Activated CD8-positive, alpha-beta memory T cell treated with anti-CD3 and anti-CD28 coated beads, Interleukin-2, amount 50 U/mL, for 24 hours (primary cell): ENCODE data around the gene MFRP.
A peak's percentile ranks its signal among the peaks of the same experiment; 100 is the strongest.

Experiments used
- DNase-seq: peaks from one replicate; pipeline ENCODE4 v3.0.0-alpha.2; 2020; ENCODE audit errors: extremely low read depth

The MFRP gene

DNA sequence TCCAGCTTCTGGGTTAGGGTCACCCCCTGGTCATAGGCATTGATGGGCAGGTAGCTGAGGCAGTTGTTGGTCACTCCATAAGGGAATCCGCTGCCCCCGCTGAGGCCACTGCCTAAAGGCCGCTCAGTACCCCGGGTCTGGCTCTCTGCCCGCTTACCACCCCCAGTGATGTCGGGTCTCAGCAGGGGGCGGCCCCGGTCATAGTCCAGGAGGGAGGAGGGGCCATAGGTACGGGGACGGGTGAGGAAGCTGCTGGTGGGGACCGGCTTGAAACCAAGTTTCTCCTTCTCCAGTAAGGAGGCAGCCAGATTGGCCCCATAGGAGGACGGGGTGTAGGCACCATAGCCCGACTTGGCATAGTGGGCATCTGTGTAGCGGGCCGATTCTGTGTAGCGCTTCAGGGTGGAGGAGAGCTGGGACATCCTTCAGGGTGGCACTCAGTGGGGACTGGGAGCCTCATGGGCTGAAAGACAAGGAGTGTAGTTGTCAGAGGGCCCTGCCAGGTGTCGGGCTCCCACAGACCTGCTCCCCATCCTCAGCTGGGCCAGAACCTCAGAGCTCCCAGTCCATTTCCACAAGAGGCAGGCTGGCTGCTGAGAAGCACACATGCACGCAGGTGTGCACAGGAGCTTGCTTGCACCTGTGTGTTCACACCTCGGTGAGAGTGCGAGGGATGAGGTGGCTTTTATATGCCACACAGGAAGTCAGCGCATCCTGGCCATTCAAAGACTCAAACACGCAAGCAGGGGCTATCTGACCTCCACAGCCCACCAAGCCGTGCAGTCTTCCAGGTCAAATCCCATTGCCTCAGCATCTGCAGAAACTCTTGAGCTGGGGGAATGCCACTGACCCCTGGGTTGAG, 26.8 kb upstream of the MFRP start:
- DNase-seq, result no peak

DNA sequence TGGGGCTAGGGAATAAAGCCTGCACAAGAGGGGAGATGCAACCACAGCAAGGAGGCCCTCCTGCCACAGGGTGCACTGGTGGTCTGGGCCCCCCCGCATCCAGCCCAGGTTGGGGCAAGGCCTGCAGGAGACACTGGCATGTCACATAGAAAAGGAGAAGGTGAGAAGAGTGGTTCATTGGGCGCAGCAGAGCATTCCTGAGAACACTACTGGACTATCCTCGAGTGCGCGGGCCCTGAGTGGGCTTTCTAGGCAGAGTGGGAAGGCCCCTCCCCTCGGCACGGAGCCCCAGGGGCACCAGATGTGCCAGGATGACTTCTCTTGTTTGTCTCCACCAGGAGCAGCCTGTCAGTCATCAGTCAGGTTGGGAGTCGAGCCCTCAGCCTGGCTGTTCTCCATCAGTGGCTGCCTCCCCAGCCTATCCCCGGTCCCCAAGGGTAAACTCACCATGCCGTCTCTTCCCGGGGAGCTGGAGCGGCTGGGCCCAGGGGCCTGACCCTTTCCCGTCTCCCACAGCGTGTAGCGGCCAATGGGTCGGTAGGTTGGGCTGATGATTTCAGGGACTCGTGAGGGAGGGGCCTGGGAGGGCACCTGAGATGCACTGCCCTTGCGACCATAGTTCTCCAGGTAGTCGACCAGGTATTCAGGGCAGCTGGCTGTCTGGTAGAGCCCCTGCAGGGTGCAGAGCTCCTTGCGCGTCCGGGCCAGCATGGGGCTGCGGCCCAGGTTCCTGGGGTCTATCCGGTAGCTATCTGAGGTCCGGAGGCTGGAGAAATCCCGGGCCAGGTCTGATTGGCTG, 26.0 kb upstream of the MFRP start:
- DNase-seq, result no peak

DNA sequence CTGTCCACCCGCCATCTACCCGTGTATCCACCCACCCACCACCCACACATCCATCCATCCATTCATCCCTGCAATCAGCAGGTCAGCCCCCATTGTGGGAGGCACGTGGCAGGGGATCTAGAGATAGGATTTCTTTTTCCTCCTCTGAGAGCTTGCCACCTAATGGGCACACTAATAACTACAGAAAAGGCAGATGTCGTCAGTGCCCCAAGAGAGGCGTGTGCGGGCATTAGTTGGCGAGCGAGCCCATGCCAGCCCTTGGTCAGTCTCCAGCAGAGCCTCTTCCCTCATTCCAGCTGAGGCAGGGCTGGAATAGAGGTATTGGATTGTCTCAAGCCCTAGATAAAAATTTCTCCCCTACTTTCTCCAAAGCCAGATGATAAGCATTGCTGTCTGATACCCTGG, 25.3 kb upstream of the MFRP start:
- DNase-seq, result no peak

DNA sequence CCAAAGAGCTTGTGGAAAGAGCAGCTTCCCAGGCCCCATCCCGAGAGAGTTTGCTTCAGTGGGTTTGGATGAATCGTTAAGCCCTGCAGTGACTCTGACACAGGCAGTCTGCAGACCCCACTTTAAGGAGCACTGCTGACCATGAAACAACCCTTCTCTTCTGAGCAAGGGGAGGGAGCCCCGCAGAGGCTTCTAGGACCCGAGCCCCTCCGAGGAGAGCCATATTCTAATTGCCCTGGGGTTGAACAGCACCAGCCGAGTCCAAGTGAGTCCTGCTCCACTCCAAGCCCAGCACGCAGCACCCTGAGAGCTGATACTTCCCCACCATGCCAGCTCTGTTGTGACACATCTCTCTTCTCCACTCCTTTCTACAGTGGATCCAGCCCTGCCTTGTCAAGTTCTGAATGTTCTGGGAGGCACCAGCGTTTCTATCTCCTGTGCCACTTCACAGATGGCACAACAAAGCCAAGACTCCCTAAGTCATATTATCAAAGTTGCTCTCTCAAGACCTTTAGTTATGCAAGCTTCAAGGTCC, 24.6 kb upstream of the MFRP start:
- no peak for DNase-seq

DNA sequence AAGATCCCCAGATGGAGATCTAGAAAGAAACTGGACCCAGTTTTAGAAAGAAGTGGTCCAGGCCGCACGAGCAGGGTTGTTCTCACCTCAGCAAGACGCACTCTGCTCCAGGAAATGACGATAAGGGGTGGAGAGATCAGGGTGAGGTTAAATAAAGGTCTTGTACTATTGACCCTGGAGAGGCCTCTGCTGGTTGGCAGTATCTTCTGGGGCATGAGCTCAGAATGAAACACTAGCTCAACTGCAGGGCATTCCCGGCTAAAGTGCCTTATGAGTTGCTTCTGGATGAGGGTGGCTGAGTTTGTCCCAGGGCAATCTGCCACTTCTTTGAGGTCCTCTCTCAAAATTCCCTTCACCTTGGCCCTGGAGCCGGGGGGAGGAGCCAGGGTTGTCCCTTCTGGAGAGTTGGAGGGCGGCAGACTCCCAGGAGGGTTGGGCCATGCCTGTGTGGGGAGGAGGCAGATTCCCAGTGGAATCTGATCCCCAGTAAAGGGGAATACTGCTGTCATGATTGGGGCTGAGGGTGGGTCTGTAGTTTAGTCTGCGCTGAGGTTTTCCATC, 24.1 kb upstream of the MFRP start:
- no peak for DNase-seq

DNA sequence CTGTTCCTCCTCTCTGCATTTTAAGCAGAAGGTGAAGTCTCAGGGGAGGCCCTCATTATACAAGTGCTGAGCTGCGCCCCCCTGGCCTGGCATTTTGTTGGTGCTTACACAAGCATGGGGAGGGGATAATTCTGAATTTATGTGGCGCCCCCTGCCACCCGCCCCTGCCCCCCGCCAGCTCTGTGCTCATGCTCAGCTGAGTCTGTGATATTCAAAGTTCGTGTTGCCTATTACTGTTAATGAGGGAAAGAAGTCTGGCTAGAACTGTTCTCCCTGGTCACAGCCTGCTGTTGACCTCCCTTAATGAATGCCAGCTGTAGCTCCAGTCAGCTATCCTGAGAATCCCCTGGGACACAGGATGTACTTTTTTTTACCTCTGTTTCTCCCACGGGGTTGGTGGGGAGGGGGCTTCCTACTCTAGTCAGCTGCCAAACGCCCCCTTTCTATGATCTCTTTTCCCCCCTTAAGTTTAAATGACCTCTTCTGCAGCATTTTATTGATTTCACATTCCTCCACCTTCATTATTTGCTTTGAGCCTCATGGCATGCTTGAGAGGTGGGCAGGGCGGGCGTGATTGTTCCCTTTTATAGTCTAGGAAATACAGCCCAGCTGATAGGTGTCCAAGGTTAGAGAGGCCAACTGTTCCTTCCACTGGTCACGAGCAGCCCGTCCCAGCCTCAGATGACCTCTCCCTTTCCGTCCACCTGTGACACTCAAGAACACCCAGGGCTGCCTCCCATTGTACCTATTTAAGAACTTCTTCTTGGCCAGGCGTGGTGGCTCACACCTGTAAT, 22.8 kb upstream of the MFRP start:
- no peak for DNase-seq

DNA sequence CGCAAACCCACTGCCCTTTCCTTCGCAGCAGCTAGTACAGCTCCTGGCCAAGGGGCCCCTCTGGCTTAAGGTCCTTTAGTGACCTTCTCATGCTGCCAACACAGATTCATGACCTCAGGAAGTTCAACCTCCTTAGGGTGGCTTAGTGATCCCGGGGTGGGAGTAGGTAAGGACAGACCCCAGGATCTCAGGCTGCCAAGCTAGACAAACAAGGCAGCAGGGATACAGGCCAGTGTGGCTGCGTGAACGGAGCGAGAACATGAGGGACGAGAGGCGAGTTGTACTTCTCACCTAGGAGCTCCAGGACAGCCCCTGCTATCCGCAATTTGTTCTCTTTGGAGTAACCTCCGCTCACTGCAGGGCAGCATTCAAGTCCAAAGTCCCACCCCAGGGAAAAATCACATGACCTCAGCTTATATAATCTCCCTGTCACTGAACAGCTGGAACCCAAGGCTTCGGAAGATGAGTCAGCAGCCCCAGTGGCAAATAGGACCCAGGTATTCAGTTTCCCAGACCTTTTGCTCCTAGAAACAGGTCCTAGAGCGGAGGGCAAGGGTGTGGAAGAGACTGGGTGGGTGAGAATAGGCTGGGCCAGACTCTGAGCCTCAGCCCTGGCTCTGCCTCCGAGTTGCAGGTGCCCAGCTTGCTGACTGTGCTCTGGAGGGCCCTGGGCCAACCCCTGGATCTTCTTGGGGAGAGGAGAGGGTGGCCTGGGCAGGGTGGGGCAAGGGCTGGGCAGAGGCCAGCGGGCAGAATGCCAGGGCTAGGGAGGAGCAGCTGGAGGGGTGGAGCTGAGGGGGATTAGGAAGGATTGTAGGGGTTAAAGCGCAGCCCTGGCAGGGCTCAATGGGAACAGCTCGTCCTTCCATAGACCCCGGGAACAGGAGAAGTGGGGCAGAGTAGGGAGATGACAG, 21.9 kb upstream of the MFRP start:
- no peak for DNase-seq

DNA sequence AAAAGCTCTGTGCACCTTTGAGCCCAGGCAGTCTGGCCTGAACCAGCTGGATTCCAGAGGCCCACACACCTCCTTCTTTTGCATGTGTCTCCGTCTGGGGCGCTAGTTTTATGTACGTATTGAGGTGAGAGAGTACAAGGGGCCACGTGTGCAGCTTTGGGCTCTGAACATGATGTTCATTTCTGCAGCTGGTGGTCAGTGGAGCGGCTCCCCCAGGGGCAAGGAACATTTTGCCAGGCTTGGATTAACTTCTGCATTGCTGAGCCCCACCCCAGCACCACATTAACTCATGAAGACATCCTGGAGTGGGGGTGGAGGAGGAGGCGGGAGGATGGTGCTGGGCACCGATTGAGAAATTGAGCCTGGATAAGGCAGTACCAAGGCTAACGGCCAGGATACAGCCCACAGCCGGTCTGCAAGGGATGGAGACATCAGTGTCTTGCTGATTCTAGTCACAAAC, 21.2 kb upstream of the MFRP start:
- no peak for DNase-seq

DNA sequence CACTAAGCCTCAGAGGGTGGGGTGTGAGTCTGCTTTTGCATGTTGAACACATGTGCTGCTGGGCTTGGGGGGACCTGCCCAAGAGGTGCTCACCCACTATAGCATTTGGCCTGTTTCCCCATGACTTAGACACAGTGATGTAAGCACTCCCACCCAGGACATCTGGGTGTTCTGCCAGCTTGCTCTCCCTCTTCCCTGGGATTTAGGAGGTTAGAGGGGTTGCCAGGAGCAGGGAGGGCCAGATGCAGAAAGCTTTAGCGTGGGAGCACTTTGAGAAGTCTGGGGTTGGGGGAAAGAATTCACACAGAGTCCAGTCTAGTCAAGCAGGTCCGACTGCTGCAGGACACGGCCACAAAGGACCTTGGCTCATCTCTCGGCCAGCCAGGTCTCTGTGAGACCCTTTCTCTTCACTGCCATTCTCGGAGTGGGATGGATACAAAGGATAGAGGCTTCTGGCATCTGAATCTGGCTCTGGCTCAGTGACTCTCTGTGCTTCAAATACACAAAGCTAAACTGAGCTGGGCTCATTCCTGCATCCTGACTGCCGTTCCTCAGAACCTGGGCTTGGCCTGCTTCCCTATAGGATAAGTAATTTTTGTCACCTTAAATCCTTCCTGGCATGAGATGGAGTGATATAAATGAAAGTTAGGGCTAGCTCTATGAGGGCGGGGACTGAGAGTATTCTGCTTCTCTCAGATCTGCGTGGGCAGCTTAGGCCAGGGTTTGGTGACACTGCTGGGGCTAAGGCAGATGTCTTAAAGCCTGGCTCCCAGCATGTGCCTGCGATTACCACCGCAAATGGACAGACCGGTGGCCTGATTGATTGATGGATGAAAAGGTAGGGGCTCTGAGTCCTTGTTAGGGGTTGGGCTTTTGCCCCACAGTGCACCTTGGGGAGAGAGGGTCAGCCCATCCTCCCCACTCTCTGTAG, 20.4 kb upstream of the MFRP start:
- DNase-seq, result no peak

DNA sequence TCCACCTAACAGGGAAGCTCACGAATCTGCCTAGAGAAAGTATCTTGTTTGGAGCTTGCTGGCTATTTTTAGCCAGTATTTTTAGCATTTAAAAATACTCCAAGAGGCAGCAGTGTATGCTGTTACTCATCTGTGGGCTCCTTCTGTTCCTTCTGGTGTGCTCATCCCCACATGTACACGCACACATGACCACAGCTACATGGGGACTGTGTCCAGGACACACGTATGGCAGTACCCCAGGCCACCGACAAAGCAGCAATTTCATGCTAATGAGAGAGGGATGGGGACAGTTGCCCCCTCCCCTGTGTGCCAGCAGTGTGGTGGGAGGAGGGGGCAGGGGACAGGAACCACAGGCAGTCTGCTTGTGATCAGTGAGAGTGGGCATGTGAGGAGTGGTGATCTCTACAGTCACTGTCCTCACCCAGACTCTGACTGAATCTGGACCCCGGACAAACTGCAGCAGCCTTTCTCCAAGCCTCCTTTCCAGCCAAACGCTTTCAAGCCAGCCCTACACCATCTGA, 18.6 kb upstream of the MFRP start:
- no peak for DNase-seq

DNA sequence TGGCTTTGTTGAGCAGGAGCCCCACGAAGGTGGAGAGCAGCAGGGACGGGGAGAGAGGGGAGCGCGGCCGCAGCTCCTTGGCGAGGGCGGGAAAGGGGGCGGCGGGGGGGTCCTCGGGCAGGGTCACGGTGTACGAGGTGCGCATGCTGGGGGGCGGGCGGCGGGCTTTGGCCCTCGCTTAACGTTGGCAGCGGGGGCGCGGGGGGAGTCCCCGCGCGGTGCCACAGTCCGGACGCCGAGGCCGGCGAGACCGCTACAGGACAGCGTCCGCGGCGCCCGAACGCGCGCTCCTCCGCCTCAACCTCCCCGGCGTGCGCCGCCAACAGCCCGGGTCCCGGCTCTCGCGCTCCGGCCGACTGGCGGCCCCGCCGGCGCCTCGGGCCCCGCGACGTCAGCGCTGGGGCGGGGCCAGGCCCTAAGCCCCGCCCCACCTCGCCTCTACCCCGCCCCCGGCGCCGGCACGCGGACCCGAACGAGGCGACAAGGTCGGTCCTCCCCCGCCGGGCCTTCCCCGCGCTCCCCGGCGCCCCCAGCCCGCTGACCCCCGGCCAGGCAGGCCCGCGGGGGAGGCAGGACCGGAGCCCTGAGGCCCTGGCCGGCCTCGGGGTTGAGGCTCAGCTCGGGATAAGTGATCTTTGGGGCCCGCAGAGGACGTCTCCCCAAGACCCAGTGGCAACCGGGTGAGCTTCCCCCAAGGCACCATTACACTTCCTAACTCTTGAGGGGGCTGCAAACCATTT, 17.5 kb upstream of the MFRP start:
- DNase-seq, result no peak

DNA sequence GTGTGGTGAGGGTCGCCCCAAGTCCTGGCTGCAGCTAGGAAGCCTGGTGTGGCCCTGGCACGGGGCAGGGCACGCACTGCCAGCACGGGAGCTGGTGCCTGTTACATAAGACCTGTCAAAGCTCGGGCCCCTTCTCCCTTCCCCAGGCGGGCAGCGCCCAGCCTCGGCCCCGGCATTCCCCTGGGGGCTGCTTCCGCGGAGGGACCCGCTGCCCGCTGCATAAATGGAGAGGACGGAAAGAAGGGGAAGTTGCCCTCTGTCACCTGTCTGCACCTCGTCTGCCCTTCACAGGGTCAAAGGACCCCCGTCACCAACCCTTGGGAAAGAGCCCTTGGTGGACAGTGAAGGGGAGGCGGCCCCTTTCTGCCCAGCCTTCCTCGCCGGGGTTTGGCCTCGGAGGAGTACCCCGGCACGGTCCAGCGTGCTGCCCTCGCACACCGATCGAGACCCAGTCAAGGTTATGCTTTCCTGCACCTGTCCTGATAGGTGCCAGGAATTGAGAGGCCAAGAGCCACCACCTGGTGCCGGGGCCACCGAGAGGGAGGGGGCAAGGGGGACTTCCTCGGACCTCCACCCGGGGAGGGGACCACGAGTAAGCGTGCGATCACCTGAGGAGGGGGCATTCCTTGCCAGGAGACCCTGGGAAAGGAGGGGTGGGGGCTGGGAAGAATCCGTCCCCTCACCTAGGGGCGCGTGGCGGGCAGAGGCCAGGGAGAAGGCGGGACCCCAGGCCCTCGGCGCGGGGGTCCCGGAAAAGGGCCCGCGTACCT, 16.8 kb upstream of the MFRP start:
- DNase-seq, result no peak

DNA sequence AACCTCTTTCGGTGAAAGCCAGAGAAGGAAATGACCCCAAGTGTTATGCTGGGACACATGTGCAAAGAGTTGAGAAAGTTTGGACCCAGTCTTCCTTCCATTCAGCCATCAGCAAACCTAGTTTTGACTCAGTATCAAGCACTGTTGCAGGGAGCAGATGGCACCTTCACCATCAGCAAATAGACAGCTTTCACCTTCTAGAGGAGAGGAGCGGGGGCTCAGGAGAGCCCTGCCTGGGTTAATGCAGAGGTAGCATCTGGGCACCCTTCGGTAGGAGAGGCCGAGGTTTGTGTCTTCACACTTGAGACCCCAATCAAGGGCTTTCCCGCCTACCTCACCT, 16.2 kb upstream of the MFRP start:
- DNase-seq, result no peak

DNA sequence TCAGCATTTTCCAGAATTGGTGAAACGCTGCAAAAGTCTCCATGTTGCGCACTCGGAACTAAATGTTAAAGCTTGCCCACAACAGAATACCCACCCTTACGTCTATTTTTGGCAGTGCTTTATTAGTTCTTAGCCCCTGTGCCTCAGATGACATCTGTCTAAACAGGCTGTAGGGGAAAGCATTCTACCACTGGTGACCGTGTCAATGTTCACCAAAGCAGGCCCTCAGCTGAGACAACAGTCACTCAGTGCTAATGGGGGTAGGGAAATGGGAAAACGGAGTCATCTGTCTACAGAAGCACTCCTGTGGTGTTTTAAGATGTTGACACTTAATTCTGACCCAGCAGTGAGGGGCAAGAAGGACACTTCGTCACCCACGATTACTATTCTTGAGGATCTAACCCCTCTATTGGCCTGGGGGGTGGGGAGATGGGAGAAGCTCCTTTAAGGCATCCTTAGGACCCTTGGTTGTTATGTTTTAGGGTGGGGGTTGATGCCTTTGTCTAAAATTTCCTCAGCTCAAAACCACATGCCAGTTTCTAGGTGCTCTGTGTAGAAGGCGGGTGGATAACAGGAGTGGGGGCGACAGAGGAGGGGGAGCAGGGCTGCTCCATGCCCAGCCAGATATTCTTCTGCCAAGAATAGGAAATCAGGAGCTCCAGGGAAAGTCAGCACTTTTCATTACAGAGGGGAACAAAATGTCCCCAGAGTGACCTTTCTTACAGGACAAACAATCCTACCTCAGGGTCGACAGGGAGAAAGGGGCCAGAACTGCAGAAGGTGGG, 15.6 kb upstream of the MFRP start:
- no peak for DNase-seq

DNA sequence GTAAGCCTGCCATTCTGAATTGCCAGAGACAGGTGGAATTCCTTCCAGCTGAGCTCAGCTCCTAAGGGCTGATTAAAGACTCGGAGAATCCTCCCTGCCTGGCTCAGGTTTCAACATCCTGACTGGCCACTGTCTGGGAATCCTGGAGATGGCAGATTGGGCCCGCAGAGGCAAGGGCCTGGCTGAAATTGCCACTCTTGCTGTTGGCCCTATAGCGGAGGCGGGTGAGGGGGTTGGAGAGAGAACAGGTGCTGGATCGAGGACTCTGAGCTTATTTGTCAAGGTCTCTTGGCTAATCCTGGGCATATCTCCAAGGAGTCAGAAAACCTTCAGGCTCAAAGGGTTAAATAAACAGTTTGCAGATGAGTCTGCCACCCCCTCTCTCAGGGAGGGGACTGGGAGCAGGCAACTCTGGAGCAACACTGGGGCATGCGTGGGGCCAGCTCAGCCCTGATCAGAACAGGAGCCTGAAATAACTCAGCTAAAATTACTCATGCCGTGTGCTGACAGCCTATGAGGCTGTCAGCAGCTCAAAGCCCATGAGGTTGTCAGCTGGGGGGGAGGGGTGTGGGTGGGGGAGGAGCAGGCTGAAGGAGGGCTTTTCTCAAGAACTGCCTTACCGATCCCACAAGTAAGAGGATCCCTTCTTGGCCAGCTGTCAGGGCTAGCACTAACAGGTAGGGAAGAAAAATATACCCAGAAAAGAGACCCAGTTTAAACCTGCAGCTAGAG, 14.7 kb upstream of the MFRP start:
- DNase-seq, result peak; percentile 8
